HCT116 (cell line): ENCODE measurements around the gene EDN2.

Source experiments
- ELF1 ChIP-seq: IDR thresholded peaks from 2 replicates; pipeline ENCODE4 v1.6.1; 2012; ENCODE audit warnings: low read depth, borderline replicate concordance
- POLR2A ChIP-seq: IDR thresholded peaks from 2 replicates; pipeline ENCODE4 v1.7.0; 2011; ENCODE audit warnings: borderline replicate concordance; ENCODE audit not compliant: insufficient read depth, insufficient read length; ENCODE audit errors: extremely low read depth
- TF ChIP-seq, protein P1 (sequence below), 3 experiments: fragments of 200-600 bp in 1 of 3; sonication (generic) in 1 of 3; IDR thresholded peaks in 2 of 3; conservative IDR thresholded peaks in 1 of 3; 2 replicates each; pipeline ENCODE4 v1.5.1; 2012 to 2017; ENCODE audit warnings: low read depth in 2 of 3, low read length in 2 of 3, antibody characterized with exemption in 1 of 3, borderline replicate concordance in 1 of 3, control low read depth in 1 of 3, mild to moderate bottlenecking in 1 of 3, mixed read lengths in 1 of 3, mixed run types in 1 of 3, moderate library complexity in 1 of 3; ENCODE audit not compliant: insufficient read depth in 1 of 3

DNA sequence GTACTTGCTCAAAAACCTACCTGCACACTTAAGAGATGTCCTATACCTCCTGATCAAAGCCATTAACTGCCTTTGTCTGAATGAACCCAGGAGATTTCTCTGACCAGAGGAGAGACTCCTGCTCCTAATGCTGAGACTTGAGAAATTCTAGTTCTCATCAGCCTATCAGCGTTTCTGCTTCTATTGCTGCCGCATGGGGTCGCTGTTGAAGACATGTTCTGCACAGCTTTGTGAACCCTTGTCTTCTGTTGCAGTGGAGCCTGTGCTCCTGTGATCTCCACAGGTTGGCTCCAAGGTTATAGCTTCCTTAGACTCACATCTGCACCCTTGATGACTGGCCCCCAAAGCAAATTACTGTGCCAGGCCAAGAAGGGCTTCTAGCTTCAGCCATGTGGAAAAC, 40.2 kb downstream of the EDN2 start:
- TF ChIP-seq, protein P1, sequence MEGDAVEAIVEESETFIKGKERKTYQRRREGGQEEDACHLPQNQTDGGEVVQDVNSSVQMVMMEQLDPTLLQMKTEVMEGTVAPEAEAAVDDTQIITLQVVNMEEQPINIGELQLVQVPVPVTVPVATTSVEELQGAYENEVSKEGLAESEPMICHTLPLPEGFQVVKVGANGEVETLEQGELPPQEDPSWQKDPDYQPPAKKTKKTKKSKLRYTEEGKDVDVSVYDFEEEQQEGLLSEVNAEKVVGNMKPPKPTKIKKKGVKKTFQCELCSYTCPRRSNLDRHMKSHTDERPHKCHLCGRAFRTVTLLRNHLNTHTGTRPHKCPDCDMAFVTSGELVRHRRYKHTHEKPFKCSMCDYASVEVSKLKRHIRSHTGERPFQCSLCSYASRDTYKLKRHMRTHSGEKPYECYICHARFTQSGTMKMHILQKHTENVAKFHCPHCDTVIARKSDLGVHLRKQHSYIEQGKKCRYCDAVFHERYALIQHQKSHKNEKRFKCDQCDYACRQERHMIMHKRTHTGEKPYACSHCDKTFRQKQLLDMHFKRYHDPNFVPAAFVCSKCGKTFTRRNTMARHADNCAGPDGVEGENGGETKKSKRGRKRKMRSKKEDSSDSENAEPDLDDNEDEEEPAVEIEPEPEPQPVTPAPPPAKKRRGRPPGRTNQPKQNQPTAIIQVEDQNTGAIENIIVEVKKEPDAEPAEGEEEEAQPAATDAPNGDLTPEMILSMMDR (IDR thresholded peaks at IDR 0.05 in 2 of 3, conservative IDR thresholded peaks at IDR 0.05 in 1 of 3; ENCODE audit: borderline replicate concordance in 1 of 3, insufficient read depth in 1 of 3, low read depth in 2 of 3, low read length in 2 of 3): peak in 2 of 3 experiments; percentile 66 to 73; a peak in 4 of 6 replicates
- TF ChIP-seq ELF1 (no peak), POLR2A (no peak)
